Mucosa of rectum (tissue), 2 donors: ENCODE measurements around the gene GRM5.
"Not testable (repeated sequence)": the region's sequence is repeated elsewhere in the genome, so short reads cannot be mapped to it uniquely, and the experiment has no call there.

Experiments
- H3K27ac ChIP-seq, 2 donors: one replicate each; pipeline ENCODE4 v1.7.0; 2013; ENCODE audit warnings: inconsistent platforms in 2 of 2, low read depth in 2 of 2, low read length in 2 of 2
- H3K27me3 ChIP-seq, 2 donors: one replicate each; pipeline ENCODE4 v1.7.0; 2013; ENCODE audit warnings: low read length in 2 of 2; ENCODE audit not compliant: control insufficient read depth in 2 of 2, insufficient read depth in 2 of 2
- H3K36me3 ChIP-seq, 2 donors: one replicate each; pipeline ENCODE4 v1.7.0; 2013; ENCODE audit warnings: low read length in 2 of 2; ENCODE audit not compliant: control insufficient read depth in 2 of 2, insufficient read depth in 2 of 2
- H3K4me1 ChIP-seq, 2 donors: one replicate each; pipeline ENCODE4 v1.7.0; 2013; ENCODE audit warnings: low read length in 2 of 2, mild to moderate bottlenecking in 1 of 2; ENCODE audit not compliant: control insufficient read depth in 2 of 2, insufficient read depth in 2 of 2
- H3K4me3 ChIP-seq, 2 donors: one replicate each; pipeline ENCODE4 v1.7.0; 2013; ENCODE audit warnings: low read length in 2 of 2
- H3K9ac ChIP-seq, 2 donors: one replicate each; pipeline ENCODE4 v1.7.0; 2013; ENCODE audit warnings: low read length in 2 of 2, low read depth in 1 of 2, mild to moderate bottlenecking in 1 of 2
- H3K9me3 ChIP-seq, 2 donors: one replicate each; pipeline ENCODE4 v1.7.0; 2013; ENCODE audit warnings: low read length in 2 of 2; ENCODE audit not compliant: control insufficient read depth in 2 of 2
- donor health status: healthy.
- donor health status: Normal muscosa, but diverticular disease.

The GRM5 gene

GRCh38 chr11:89052220-89052619, 13.6 kb downstream of the GRM5 start:
- Histone ChIP-seq H3K27me3 (no peaks in the 10 kb centered on the region), H3K9ac (no peak overlapping the region), H3K27ac (no peak overlapping the region), H3K4me1 (no peaks in the 10 kb centered on the region), H3K36me3 (no peaks in the 10 kb centered on the region), H3K4me3 (no peak overlapping the region), H3K9me3 (no peaks in the 10 kb centered on the region)

GRCh38 chr11:89047159-89047558, 18.6 kb downstream of the GRM5 start:
- H3K9ac ChIP-seq, H3K27me3 ChIP-seq, H3K4me1 ChIP-seq, H3K27ac ChIP-seq, H3K9me3 ChIP-seq, H3K36me3 ChIP-seq, H3K4me3 ChIP-seq: not testable (repeated sequence)

GRCh38 chr11:89043861-89044588, 21.8 kb downstream of the GRM5 start:
- H3K27ac ChIP-seq, H3K9ac ChIP-seq, H3K4me1 ChIP-seq, H3K9me3 ChIP-seq, H3K27me3 ChIP-seq, H3K4me3 ChIP-seq, H3K36me3 ChIP-seq: not testable (repeated sequence)

- not testable (repeated sequence) for H3K4me1 ChIP-seq, H3K9ac ChIP-seq, H3K4me3 ChIP-seq, H3K9me3 ChIP-seq, H3K36me3 ChIP-seq, H3K27ac ChIP-seq, H3K27me3 ChIP-seq
Measured at GRCh38 chr11:89029671-89030070, 36.1 kb downstream of the GRM5 start.

DNA sequence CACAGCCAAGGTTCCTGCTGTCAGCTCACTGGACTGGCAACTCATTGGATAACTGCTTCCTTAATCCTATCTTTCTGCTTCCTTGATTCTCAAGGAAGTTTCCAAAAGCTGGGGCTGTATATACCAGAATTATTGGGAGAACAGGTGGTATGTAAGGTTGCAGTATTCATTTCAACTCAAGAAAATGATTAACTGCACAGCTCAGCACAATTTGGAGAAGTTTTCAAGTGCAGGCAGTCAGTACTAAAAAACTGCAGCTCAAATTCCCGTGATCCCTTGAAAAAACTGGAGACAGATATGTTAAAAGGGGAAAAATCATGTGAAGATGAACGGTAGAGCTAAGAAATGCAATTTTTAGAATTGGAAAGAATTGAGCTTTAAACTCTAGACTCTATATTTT, 44.4 kb downstream of the GRM5 start:
- Histone ChIP-seq H3K36me3 (no peaks in the 10 kb centered on the region), H3K27me3 (no peaks in the 10 kb centered on the region), H3K4me3 (no peak overlapping the region), H3K9ac (no peak overlapping the region), H3K9me3 (no peaks in the 10 kb centered on the region), H3K27ac (no peak overlapping the region), H3K4me1 (no peaks in the 10 kb centered on the region)

DNA sequence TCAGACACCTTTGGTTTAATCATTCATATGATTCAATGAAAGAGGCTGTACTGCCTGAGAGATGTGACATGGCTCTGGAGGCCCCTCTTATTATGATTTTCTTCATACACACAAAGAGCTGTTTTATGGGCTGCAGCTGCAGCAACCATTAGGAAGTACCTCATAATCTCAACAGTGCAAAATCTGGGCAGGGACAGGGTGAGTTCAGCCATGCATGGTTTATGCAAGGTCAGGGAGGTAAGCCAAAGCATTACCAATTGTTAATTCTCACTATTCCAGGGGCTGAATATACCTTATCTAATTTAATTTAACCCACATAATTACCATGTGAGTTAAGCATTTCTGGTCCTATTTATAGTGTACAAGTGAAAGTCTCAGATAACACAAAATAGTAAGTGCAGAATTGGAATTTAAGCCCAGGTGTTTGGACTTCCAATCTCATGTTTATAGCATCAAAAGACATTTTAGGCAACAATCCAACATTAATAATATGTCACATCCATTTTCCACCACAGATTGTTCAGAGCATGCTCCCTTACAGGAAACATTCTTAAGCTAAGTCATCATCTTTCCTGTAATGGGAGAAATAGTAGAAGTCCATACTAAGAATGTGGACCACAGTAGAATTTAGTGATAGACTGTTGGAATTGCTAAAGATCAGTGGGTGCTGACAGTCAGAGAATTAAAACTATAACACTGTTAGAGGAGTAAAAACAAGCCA, 45.8 kb downstream of the GRM5 start:
- not testable (repeated sequence) for H3K27me3 ChIP-seq, H3K9me3 ChIP-seq, H3K36me3 ChIP-seq, H3K27ac ChIP-seq, H3K9ac ChIP-seq, H3K4me1 ChIP-seq, H3K4me3 ChIP-seq

GRCh38 chr11:89016214-89016613, 49.6 kb downstream of the GRM5 start:
- H3K9me3 ChIP-seq: no peaks in the 10 kb centered on the region
- H3K27ac ChIP-seq: no peak overlapping the region
- H3K4me3 ChIP-seq: no peak overlapping the region
- no peaks in the 10 kb centered on the region for H3K4me1 ChIP-seq
- H3K9ac ChIP-seq: no peak overlapping the region
- H3K27me3 ChIP-seq: no peaks in the 10 kb centered on the region
- no peaks in the 10 kb centered on the region for H3K36me3 ChIP-seq

GRCh38 chr11:89015614-89016013, 50.2 kb downstream of the GRM5 start:
- Histone ChIP-seq H3K27me3 (no peaks in the 10 kb centered on the region), H3K4me3 (no peak overlapping the region), H3K36me3 (no peaks in the 10 kb centered on the region), H3K4me1 (no peaks in the 10 kb centered on the region), H3K9me3 (no peaks in the 10 kb centered on the region), H3K9ac (no peak overlapping the region), H3K27ac (no peak overlapping the region)

DNA sequence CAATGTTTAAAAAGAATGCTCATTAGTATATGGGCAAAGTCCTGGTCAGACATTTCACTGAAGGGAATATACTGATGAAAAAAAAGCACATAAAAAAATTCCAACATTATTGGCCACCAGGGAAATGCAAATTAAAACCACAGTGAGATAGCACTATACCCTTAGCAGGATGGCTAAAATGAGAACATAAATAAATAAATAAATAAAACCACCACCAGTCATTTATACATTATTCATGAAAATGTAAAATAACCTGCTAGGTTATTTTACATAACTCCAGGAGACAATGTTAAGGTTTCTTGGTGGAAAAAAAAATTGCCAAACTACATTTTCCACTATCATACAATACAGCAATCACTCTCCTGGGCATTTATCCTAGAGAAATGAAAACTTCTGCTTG, 64.9 kb downstream of the GRM5 start:
- not testable (repeated sequence) for H3K9ac ChIP-seq, H3K4me1 ChIP-seq, H3K4me3 ChIP-seq, H3K36me3 ChIP-seq, H3K27me3 ChIP-seq, H3K9me3 ChIP-seq, H3K27ac ChIP-seq

- no peak overlapping the region for H3K9ac ChIP-seq
- H3K27ac ChIP-seq: no peak overlapping the region
- H3K36me3 ChIP-seq: no peaks in the 10 kb centered on the region
- H3K27me3 ChIP-seq: no peaks in the 10 kb centered on the region
- no peaks in the 10 kb centered on the region for H3K9me3 ChIP-seq
- H3K4me3 ChIP-seq: no peak overlapping the region
- H3K4me1 ChIP-seq: no peaks in the 10 kb centered on the region
Measured at GRCh38 chr11:88979641-88980040, 86.1 kb downstream of the GRM5 start.
